GM21381 (cell line): ENCODE results near the gene EFTUD2.
"Not testable (repeated sequence)": the region's sequence is repeated elsewhere in the genome, so short reads cannot be mapped to it uniquely, and the experiment has no call there.

ENCODE experiments used
- ATAC-seq: cut with Tn5 transposase; IDR thresholded peaks from one replicate; pipeline ENCODE4 v1.9.1; 2021; ENCODE audit warnings: mild to moderate bottlenecking, moderate library complexity; ENCODE audit not compliant: unreplicated experiment

EFTUD2 gene

DNA sequence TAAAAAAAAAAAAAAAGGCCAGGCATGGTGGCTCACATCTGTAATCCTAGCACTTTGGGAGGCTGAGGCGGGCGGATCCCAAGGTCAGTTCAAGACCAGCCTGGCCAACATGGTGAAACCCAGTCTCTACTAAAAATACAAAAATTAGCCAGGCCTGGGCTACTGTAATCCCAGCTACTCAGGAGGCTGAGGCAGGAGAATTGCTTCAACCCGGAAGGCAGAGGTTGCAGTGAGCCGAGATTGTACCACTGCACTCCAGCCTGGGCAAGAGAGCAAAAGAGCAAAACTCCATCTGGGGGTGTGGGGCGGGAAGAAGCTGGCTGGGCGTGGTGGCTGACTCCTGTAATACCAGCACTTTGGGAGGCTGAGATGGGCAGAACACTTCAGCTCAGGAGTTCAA lies 80.7 kb downstream of the EFTUD2 start:
- not testable (repeated sequence) for ATAC-seq

DNA sequence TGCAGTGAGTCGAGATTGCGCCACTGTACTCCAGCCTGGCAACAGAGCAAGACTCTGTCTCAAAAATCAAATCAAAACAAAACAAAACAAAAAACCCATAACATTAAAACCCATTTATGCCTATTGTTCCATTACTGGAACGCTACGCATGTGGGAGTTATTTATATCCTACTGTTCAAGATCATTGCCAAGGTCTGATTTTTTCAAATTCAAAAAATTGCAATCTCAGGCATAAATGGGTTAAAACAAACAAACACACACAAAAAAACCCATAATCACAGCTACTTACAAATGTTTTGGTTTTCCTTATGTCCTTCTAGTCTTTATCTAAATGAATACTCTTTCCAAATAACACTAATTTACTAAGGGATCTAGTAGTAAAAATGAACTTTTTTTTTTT lies 87.0 kb downstream of the EFTUD2 start:
- ATAC-seq, result no peak

DNA sequence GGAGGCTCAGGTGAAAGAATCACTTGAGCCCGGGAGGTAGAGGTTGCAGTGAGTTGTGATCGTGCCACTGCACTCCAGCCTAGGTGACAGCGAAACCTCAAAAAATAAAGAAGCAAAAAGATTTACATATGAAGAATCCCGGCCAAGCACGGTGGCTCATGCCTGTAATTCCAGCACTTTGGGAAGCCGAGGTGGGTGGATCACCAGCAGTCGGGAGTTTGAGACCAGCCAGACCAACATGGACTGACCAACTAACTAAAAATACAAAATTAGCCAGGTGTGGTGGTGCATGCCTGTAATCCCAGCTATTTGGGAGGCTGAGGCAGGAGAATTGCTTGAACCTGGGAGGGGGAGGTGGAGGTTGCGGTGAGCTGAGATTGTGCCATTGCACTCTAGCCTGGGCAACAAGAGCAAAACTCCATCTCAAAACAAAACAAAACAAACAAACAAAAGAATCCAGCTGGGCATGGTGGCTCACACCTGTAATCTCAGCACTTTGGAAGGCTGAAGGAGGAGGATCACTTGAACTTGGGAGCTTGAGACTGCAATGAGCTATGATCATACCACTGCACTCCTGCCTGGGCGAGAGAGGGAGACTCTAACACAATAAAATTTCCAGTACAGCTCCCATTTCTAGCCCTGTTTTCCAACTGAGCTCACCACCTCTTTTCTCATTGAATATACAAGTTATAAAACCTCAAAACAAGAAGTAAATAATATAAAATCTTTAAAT lies 90.4 kb downstream of the EFTUD2 start:
- ATAC-seq, result not testable (repeated sequence)

DNA sequence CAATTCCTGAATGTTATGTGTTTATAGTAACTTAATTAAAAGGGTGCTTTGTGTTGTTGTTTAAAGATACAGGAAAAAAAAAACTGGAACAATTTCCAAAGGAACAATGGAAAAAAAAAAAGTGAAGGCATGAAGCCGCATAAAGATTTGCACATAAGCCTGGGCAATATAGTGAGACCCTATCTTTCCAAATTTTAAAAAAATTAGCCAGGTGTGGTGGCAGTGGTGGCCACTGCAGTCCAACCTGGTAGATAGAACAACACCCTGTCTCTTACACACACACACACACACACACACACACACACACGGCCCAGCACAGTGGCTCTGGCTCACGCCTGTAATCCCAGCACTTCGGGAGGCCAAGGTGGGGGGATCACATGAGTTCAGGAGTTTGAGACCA lies 91.1 kb downstream of the EFTUD2 start:
- ATAC-seq, result no peak

DNA sequence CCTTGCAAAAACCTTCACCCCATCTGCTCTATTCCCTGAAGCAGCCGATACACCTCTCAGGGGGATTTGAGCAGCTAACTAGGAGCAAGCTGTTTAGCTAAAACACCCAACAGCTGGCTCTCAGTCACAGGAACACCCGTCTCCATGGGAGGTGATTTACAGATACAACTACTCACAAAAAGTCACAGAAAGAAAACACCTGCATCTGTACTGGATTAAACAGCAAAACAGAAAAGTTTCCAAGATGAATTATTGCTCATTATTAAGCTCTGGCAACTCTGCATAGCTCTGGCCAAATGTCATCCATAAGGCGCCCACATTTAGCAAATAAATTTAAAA lies 91.5 kb downstream of the EFTUD2 start:
- ATAC-seq, result no peak

DNA sequence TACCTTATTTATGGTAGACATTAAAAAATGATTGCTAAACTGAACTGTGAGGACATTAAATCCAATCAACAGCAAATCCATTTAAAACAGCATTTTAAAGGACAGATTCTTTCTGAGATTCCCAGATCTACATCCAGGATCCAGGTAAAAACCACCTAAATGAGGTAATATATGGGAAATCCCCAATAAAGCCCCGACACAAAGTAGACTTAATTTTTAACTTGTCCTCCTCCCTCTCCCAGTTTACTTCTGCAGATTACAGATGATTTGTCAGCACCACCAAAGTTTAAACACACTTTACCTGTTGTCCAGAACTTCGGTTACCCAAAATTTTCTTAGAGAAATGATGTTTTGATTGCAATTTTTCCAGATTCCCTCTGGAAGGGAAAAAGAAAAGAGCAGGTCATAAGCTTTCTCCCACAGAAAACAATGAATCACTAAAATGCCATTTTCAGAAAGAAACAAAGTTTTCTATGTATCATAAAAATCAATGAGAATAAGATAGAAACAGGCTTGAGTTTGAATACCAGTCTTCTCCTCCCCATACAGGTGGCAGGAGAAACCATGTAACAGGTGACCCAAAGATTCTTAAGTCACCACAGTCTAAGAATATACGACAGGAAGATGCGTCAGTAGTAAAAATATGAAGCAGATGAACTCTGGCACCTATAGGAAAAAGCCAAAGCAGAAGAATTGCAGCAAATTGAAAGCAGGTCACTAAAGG lies 92.0 kb downstream of the EFTUD2 start:
- ATAC-seq, result no peak

DNA sequence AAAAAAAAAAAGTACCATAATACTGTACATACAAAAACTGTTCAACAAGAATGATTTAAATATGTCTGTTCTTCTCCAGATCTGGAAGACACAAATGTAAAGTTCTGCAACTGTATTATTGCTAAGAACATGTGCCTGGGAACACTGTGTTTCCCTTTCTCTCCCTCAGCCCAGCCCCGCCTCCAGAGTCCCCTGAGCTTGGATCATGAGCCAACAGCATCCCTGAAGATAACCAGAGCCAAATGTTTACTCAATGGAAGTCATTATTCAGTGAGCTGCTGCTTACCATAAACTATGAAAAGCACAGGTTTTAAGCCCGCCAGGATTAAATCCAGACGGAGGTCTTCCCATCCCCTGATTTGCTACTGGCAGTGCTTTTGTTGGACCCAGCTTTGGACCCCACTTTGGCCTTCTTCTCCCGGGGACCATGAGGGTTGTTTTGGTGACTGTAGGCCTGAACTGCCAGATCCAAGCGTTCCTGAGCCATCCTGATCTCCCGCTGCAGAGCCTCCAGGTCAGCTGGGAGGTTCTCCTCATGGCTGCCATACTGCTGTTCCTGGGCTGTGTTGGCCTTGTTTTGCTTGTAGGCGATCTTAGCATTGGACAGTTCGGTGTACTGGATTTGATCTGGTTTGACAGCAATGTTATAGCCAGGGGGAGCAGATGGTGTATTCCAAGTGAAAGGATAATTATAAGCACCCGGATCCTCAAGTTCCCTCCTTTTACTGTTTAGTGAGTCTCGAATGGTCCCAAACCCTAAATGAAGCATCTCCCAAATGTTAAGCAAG lies 94.7 kb downstream of the EFTUD2 start:
- no peak for ATAC-seq

DNA sequence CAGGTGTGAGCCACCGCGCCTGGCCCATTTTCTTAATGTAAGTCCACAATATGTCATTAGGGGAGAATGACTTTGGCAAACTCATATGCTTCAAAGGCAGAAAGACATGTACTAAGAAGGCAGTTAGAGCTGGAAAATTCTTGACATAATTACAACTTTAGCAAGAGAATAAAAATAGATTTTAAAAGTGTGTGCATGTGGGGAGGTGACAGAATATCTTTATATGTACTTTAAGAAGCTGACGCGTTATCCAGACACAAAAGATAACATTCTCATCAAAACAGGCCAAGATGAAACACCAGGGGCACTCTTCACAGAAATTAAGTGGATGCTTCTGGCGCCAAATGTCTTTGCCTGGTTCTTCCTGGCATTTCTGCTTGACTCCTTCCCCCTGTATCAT lies 97.4 kb downstream of the EFTUD2 start:
- no peak for ATAC-seq
